ENCODE data around the gene LRRC4C. TPM values are rescaled to one million over a fixed set of nuclear protein-coding genes. Genes with fewer than 3 reads are reported as not detected.
A peak's percentile ranks its signal among the peaks of the same experiment; 100 is the strongest.

Gene LRRC4C
- total RNA-seq, 1 experiment from 2014 or later: 0.06 TPM

DNA sequence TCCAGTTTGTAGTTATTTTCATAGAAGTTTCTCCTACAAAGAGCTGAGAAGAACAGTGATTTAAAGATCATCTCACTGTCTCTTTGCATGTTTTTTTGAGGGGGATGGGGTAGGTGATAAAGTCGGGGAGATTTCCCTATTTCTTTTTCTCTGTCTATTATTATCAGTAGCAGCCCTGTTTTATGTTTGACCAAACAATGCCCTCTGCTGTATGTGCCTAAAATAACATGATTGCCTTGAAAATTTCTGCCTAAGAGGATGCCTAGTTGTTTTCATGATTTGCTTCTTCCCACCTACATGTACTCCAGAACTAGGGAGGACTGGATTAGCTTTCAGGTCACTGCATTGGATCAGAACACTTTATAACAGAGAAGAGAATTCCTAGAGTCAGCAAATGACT is 1330.2 kb downstream of the LRRC4C start:
- Histone ChIP-seq H3K36me3 (no peaks in the 10 kb centered on the region), H3K4me1 (no peaks in the 10 kb centered on the region), H3K4me3 (no peak overlapping the region), H3K9me3 (replicated peaks) (no peaks in the 10 kb centered on the region), H3K27me3 (peaks cover 11% of the 10 kb centered on the region), H3K27ac (no peak overlapping the region)
- peak in 1 of 2 experiments; percentile 32 for DNase-seq

DNA sequence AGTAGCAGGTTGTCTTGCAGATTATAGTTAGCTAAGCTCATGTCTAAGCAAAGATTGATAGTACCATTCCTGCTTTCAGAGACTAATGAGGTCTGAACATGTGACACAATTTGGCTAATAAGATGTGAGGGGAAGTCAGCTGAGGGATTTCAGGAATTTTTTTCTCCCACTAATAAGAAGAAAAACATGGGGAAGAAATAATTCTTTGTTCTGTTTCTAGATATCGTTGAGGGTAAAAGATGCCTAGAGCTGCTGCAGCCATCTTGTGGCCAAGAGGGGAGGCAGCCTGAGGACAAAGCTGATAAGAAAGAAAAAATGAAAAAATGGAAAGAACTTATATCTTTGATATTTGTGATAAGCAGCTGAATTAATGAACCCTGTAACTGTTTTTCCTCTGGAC is 1334.4 kb downstream of the LRRC4C start:
- no peak overlapping the region for H3K4me3 ChIP-seq
- no peaks in the 10 kb centered on the region for H3K36me3 ChIP-seq
- H3K4me1 ChIP-seq: no peaks in the 10 kb centered on the region
- DNase-seq: peak in 1 of 2 experiments; percentile 19
- no peak overlapping the region for H3K27ac ChIP-seq
- H3K9me3 ChIP-seq (replicated peaks): no peaks in the 10 kb centered on the region
- H3K27me3 ChIP-seq: no peaks in the 10 kb centered on the region

DNA sequence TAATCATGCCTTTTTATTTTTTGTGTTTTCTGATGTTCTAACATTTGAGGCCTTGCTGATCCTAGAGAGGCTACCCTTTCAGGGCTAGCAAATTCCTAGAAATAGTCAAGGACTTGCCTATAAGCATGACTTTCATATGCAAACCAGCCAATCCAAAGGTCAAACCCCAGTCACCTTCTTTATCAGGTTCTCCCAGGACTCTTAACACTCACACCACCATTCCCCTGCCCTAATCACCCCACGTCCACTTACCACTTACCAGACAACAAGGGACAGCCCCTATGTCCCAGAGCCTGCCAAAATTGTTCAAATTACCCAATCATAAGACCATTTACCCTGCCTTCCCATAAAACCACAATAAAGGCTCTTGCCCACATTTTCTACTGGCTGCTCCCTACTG is 1339.8 kb downstream of the LRRC4C start:
- Histone ChIP-seq H3K36me3 (no peaks in the 10 kb centered on the region), H3K27ac (no peak overlapping the region), H3K4me3 (no peak overlapping the region), H3K9me3 (replicated peaks) (no peaks in the 10 kb centered on the region), H3K27me3 (no peaks in the 10 kb centered on the region), H3K4me1 (no peaks in the 10 kb centered on the region)
- no peak for DNase-seq

DNA sequence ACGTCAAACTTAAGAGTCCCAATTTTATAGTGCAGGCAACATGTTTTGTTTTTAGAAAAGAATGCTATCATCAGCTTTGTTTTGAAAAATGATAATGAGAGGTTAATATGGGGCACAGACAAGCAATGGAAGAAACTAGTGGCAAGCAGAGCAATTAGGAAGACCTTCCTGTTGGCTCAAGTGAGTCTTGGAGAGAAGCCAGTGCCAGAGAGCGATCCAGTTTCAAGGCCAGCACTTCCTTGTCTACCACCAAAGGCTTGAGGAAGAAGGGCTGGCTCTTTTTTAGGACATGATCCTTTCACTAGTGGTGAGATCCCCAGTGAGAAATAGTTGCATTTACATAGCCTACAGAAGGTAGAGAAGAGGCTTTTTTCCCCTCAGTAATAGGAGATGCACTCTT is 1340.7 kb downstream of the LRRC4C start:
- Histone ChIP-seq H3K4me3 (no peak overlapping the region), H3K36me3 (no peaks in the 10 kb centered on the region), H3K9me3 (replicated peaks) (no peaks in the 10 kb centered on the region), H3K27ac (no peak overlapping the region), H3K4me1 (no peaks in the 10 kb centered on the region), H3K27me3 (0 out of 2 replicates have a peak, but pooled peaks cover 3% of the 10 kb centered on the region)
- DNase-seq: no peak

DNA sequence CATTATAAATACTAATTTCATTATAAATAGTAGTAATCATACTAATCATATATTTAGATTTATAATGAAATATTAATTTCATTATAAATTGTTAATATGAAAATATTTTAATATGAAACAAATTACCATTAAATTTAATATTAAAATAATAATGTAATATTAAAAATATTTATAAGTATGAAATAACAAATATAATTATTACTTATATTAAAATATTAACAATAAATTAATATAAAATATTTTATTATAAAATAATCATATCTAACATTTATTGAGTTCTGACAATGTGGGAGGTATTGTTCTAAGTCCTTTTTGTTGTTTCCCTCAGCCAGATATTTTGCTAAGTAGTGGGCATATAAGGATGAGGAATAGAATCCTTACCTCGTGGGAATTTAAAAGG is 1341.4 kb downstream of the LRRC4C start:
- no peak for DNase-seq
- Histone ChIP-seq H3K36me3 (no peaks in the 10 kb centered on the region), H3K27ac (no peak overlapping the region), H3K4me3 (no peak overlapping the region), H3K27me3 (0 out of 2 replicates have a peak, but pooled peaks cover 3% of the 10 kb centered on the region), H3K9me3 (replicated peaks) (no peaks in the 10 kb centered on the region), H3K4me1 (no peaks in the 10 kb centered on the region)

DNA sequence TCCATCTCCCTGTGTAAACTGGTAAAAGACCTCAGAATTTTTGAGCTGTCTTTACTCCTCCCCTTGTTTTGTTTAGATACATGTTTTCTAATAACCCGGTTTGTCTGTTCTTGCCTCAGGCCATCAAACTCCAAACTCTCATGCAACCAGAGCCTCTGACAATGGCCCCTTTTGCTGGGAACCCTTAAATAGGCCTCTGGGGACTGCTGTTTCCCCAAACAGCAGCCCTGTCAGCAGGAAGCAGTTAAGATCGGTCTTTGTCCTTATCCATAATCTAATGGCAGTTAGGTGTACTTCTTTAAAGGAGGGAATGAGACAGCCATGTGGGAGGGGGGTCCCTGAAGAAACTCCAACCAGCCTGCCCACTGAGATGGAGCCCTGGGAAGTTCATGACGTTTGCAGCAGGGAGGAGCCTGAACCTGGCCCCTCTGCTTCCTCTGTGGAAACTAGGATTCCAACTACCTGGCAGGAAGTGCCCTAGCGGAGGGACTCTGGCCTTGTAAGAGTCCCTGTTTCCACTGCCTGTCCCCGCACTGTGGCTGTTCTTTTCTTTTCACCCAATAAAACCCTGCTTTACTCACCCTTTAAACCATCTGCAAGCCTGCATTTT is 1354.4 kb downstream of the LRRC4C start:
- H3K36me3 ChIP-seq: no peaks in the 10 kb centered on the region
- H3K4me3 ChIP-seq: no peak overlapping the region
- no peak overlapping the region for H3K27ac ChIP-seq
- H3K9me3 ChIP-seq (replicated peaks): no peaks in the 10 kb centered on the region
- H3K4me1 ChIP-seq: no peaks in the 10 kb centered on the region
- peak in 1 of 2 experiments; percentile 6 for DNase-seq
- no peaks in the 10 kb centered on the region for H3K27me3 ChIP-seq

DNA sequence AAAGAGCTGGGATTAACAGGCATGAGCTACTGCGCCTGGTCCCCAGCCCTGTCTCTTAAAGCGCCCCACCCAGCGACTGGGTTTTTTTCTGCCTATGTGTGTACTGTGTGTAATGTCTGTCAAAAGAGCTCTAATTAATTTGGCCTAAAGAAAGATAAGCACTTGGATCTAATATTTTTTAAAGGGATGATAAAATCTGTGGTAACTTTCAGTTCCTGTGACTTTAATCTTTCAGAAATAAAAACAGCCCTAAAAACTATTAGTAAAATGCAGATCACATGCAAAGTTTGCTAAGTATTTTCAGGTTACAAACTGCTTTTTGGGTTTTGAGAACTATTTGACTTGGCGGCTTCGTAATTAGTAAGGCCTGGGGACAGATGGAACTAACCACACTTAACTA is 1358.7 kb downstream of the LRRC4C start:
- H3K9me3 ChIP-seq (replicated peaks): no peaks in the 10 kb centered on the region
- no peak for DNase-seq
- no peaks in the 10 kb centered on the region for H3K27me3 ChIP-seq
- no peak overlapping the region for H3K27ac ChIP-seq
- H3K4me3 ChIP-seq: no peak overlapping the region
- H3K4me1 ChIP-seq: no peaks in the 10 kb centered on the region
- H3K36me3 ChIP-seq: no peaks in the 10 kb centered on the region

DNA sequence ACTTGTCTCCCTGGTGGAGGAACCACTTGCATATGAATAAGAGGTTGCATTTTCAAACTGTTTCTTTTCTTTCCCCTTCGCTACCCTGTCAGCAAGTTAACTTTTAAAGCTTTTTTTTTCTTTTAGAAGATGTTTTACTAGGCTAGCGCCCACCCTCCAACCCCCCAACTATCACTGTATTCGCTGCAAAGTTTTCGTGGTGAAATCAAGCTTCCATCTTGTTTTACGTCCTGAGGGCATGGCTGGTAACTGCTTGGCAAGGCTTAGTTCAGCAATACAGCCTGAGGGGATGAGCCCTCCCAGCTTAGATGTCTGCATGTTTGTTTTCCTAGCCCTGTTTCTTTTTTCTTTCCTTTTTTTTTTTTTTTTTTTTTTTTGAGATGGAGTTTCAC is 1359.3 kb downstream of the LRRC4C start:
- no peaks in the 10 kb centered on the region for H3K36me3 ChIP-seq
- H3K27ac ChIP-seq: no peak overlapping the region
- no peaks in the 10 kb centered on the region for H3K27me3 ChIP-seq
- no peaks in the 10 kb centered on the region; the same call in 1 of the 2 replicates for H3K4me1 ChIP-seq
- no peaks in the 10 kb centered on the region for H3K9me3 ChIP-seq (replicated peaks)
- no peak for DNase-seq
- no peak overlapping the region for H3K4me3 ChIP-seq

DNA sequence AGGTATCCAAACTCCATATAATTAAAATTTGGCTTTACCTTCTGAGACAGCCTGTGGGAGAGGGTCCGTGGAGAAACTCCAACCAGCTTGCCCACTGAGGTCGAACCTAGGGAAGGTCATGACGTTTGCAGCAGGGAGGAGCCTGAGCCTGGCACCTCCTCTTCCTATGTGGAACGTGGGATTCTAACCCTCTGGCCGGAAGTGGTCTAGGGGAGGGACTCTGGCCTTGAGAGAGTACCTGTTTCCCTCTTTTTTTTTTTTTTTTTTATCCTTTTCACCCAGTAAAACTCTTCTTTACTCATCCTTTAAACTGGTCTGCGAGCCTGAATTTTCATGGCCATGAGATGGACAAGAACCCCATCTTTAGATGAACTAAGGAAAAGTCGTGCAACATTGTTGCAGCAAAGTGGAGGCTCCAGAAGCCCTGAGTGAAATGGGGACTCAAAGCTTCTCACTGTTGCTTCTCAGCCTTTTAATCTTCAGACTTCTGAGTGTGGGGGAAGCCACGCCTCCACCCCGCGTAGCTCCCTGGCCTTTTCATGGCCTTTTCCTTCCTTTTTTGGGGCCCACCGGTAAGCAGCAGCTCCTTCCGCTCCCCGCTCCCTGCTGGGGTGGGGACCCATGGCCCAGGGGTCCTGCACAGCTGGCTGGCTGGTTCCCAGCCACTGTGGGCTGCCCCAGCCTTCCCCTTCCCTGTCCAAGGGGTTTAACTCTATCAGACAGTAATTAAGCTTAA is 1359.9 kb downstream of the LRRC4C start:
- Histone ChIP-seq H3K9me3 (replicated peaks) (no peaks in the 10 kb centered on the region), H3K4me3 (no peak overlapping the region), H3K4me1 (peaks cover 4% of the 10 kb centered on the region; the same call in 1 of the 2 replicates), H3K36me3 (no peaks in the 10 kb centered on the region), H3K27ac (no peak overlapping the region), H3K27me3 (no peaks in the 10 kb centered on the region)
- DNase-seq: no peak

DNA sequence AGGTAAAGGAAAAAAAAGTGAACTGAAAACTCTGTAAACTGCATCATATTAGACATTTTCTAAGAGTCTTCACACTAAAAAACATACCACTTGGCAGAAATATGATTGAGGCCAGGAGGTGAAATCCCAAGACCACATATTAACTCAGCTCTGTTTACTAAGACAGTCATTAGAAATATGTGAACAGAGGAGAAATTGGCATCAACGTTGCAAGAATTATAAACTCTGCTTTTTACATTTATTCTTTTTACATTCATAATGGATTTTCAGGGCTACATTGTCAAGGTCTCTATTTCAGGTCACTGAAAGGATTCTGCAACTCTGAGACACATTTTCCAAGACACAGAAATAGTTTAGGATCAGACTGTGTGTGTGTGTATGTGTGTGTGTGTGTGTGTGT is 1364.0 kb downstream of the LRRC4C start:
- Histone ChIP-seq H3K27me3 (no peaks in the 10 kb centered on the region), H3K4me1 (peaks cover 11% of the 10 kb centered on the region), H3K36me3 (no peaks in the 10 kb centered on the region), H3K27ac (no peak overlapping the region), H3K9me3 (replicated peaks) (no peaks in the 10 kb centered on the region), H3K4me3 (no peak overlapping the region)
- DNase-seq: no peak

DNA sequence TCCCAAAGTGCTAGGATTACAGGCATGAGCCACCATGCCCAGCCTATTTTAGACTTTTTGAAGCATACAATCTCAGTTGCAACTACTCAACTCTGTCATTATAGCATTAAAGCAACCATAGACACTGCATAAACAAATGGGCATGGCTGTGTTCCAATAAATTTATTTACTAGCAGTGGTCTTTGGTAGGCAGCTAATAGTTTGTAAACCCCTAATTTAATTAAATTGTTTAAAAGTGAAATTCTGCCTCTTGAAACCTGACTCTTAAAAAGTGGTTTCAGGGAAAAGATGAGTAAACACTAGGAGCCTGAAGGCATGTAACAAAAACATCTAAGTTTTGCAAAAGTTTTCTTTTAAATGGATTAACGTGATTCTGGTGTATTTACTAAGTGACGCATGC is 1364.5 kb downstream of the LRRC4C start:
- DNase-seq: no peak
- Histone ChIP-seq H3K9me3 (replicated peaks) (no peaks in the 10 kb centered on the region), H3K36me3 (no peaks in the 10 kb centered on the region), H3K27me3 (no peaks in the 10 kb centered on the region), H3K4me1 (peaks cover 11% of the 10 kb centered on the region), H3K27ac (no peak overlapping the region), H3K4me3 (no peak overlapping the region)

DNA sequence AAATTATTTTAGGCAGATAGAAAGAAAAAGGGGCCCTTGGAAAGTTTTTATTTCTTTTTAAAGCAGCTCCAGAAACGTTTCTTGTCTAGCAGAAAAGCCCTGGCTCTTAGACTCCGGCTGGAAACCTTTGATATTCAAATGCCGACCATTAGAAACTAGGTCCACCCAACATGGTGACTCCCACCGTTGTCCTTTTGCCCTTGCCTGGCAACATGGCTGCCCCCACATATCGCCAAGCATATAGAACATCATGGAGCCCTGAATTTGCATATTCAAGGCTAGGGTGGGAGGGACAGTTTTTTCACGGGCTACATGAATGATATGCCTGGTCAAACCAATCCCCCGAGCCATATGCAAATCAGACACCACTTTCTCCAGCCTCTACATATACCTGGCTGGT is 1379.0 kb downstream of the LRRC4C start:
- no peaks in the 10 kb centered on the region for H3K9me3 ChIP-seq (replicated peaks)
- no peaks in the 10 kb centered on the region for H3K4me1 ChIP-seq
- no peaks in the 10 kb centered on the region for H3K36me3 ChIP-seq
- H3K27me3 ChIP-seq: no peaks in the 10 kb centered on the region
- H3K27ac ChIP-seq: no peak overlapping the region
- no peak for DNase-seq
- no peak overlapping the region for H3K4me3 ChIP-seq
